SW 1271 (cell line): Measurements from ENCODE around the gene ROR1.
"Not testable (repeated sequence)": the region's sequence is repeated elsewhere in the genome, so short reads cannot be mapped to it uniquely, and the experiment has no call there.

Experiments
- DNase-seq, 2 experiments: peaks; one replicate each; lab custom pipeline; 2025; lab: John Stamatoyannopoulos, UW

Gene ROR1

DNA sequence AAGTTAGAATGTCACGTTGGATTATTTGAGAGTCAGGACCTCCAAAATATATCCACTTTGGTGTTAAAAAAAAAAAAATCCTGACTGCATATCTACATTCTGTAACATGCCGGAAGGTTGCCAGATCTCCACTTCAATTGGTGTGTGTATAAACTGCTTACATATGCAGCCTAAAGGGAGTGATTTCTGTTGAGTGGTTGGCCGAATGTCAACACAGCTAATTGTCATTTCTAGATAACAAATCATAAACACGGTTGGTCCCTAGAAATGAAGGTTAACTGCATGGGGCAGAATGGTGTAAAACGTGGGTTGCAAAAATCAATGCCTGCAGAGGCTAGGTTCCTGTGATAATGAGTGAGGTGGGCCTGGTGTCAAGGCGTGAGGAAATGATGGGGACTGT, 15.0 kb upstream of the ROR1 start:
- DNase-seq = no peak

DNA sequence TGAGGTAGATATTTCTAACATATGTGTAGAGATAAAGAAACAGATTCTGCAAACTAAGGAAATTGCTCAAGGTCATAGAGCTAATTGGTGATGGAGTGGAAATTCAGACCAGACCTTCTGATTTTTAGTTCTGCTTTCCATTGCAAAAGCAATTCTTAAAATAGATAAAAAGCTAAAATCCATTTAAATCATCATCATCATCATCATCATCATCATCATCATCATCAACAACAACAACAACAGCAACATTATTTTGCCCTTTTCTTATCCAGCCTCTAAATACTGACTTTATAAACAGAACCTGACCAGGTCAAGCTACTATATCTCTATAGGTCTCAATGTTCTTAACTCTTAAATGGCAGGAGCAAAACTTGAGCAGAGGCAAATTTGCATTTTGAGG, 14.0 kb upstream of the ROR1 start:
- no peak for DNase-seq

DNA sequence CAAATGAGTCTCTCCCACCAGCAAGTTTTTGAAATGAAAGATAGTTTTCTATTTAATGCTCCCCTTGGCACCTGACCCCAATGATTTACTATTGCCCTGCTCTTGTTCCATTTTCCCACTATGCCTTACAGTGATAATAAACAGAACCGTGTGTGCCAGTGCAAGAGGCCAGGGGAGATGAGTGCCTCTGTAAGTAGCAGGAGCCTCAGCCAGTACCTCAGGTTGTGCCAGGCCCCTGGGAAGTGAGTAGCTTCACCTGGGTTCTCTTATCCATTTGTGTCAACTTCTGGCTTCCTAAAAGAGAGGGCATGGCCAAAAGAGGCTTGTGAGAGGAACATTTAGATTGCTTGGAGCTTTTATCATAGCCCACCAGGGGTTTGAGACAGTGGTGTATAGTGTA, 3.4 kb upstream of the ROR1 start:
- no peak for DNase-seq

DNA sequence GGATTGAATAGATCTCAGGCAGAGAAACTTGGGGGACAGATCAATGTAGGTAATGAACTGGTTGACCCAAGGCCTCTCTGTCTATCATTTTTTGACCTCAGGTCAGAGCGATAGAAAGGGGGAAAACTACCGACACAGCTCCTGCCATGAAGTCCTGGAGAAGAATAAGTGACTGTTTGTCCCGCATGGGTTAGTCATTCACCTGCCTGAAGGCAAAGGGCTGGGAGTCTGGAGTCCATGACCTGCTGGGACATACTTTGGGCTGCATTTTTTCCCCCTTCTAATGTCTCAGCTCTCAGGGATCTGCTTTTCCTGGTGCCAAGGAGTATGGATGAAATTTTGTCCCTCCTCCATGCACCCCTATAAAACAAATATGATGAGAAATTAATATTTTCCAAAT, 1.6 kb upstream of the ROR1 start:
- DNase-seq = no peak

DNA sequence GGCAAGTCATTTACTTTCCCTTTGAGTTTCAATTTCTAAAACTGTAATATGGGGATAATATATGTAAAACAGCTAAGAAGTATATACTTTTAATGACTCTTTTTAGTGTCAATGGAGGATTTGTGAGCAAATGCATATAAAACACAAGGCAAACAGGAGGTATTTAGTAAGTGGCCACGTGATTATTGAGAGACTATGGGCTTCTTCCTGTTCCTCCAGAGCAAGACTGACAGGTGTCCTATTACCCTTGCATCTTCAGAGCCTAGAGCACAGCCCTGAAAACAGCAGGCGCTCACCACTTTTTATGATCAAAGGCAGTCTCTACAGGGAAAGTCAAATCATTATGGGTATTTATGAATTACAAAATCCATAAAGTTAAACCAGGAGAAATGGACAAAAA, 941 bp upstream of the ROR1 start:
- DNase-seq = no peak

DNA sequence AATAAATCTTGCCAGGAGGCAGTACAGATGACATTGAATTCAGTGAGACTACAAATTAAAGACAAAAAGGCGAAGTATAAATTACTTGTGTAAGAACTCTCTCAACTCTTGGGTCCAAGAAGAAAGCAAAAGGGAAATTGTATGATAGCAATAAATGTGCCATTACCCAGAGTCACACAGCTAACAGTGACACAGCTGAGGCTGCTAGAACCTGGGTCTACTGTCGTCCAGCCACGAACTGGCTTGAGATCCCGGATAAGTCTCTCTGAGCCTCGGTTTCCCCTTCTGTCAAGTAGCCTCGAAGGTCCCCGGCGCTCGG, 362 bp upstream of the ROR1 start:
- DNase-seq = no peak

DNA sequence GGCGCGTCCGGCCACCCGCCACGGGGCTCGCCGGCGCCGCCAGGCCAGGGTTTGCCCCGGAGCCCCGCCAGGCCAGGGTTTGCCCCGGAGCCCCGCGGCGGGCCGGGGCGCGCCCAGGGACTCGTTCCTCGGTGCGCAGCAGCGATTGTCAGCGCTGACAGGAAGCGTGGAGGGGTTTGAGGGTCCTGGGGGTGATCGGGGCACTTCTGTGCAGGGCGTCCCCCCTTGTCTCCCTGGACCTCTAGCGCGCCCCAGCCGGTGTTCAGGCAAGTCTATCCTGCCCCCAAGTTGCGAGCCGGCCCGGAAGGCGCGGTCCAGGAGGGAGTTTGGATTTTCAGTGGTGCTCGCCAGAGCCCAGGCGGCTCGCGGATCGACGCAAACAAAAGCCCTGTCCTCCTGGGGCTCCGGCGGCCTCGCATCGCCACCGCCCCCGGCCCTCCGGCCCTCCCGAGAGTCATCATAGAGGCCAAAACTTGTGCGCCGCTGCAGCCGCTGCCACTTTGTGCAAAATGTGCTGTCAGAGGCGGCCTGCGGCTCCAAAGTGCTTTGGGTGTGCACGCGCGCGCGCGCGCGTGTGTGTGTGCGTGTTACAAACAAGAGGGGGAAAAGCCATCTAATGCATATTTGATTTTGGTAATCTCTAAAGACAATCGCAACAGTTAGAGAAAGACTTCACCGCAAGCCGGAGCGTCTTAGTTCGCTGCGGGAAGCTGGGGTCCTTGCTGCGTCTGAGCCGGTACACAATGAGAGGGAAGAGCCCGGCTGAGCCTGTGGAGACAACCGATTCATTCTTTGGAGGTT, 1.0 kb downstream of the ROR1 start:
- DNase-seq = no peak

DNA sequence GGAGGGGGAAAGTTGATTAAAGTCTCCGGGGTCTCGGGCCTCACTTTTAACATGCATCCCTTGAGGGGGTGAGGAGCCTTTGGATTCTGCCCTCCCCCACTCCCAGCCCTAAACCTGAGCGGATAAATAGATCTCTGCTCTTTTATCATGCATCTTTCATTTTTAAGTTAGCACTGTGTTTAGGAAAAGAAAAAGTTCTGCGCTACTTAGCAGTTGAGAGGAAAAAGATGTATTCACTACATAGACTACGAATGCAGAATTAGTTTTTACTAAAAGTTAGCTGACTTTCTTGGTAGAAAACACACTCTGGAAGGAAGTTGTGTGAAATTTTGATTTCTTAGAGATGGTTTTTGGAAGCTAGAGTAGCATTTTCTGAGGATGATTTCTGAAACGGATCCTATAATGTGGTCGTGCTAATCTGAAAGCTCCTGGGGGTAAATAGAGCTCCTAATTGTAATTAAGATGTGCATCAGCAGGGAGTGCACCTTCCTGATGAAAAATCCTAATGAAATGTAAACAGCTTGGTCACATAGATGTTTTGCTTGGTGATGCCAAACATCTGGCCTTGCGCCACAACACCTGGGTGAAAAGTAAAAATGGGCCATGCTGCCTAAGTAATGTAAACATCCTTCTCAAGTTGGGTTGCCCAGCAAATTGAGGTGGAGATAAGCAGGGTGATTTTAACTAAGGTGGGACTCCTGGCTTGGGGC, 1.8 kb downstream of the ROR1 start:
- no peak for DNase-seq

DNA sequence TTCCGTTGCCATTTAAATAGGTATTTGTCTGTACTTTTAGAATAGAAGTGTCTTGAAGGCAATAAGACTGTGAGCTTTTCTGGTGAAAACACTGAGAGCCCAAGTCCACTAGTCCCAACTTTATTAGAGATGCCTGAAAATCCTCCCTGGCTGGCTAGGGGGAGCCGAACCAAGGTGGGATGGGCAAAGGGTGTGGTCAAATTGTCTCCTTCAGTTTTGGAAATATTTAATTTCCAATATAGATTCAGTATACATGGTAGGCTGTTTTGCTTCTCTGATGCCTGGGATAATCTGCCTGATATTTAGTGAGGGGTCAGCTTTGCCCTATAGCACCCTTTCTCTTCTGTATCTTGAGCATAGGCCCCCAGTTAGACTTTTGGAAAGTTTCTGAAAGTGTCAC, 3.5 kb downstream of the ROR1 start:
- peak in 1 of 2 experiments; percentile 7 for DNase-seq

DNA sequence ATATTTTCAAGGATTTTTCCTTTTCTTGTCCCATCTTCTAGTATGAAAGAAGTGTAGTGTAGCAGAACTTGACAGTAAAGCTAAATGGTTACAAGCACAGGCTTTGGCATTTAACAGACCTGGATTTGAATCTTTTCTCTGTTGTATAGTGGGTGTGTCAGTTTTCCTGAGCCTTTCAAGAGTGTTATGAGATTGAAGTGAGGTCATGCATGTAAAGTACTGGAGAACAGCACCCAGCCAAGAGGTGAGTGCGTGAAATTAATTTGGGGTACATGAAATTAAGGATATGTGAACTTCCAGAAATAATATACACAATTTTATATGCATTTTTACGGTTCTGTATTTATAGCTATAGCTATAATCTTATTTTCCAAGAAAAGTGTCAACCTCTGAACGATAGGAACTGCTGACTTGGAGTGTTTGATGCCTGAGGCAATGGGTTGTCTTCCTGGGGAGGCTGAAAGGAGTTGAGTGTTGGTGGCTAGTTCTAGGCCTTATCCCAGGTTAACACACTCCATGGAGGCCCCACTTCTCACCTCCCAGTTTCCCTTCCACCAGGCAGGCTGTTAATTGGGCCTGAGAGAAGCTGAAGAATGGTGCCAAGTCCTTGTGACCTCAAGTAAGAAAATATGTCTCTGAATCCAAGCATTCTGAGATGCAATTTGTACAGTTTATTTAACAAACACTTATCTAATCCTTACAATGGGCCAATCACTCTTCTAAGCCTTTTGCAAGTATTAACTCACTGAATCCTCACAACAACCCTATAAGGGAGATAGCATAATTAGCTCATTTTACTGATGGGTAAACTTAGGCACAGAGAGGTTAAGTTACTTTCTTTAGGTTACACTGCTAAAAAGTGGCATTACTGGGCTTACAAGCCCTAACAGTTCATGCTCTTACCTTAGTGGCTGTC, 4.4 kb downstream of the ROR1 start:
- no peak for DNase-seq

DNA sequence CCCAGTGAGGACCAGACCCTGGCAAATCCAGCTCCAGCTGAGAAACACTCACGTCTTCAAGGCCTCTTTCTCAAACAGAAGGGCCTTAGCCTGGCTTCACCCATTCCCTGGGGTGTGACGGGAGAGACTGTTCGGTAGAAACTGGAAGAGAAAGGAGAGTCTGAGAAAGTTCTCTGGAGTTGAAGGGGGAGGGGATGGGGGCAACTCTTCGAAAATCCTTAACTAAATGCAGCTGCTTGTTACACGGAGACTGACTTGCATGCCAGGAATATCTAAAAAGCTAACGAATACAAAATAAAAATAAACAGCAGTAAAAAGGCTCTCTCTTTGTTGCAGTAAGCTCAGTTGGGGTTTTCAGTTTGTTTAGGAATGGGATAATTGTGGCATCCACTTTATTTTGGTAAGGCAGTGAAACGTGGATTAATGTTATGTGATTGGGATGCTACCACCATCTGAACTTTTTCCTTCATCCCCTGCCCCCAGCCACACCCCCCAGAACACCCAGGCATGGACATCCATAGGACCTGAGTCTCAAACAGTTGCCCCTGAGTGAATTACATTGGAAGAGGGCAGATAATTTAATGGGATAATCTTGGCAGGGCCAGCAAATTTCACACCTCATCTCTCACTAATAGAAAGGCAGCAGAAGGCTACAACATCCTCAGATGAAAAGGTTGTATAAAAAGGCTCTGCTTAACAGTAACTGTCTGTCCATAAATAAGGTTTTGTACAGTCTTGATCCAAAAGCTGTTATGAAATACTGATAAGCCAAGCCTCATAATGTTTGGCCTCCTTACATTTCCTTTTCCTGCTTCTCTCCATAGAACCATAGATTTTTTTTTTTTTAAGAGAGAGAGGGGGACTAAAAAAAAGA, 5.8 kb downstream of the ROR1 start:
- no peak for DNase-seq

DNA sequence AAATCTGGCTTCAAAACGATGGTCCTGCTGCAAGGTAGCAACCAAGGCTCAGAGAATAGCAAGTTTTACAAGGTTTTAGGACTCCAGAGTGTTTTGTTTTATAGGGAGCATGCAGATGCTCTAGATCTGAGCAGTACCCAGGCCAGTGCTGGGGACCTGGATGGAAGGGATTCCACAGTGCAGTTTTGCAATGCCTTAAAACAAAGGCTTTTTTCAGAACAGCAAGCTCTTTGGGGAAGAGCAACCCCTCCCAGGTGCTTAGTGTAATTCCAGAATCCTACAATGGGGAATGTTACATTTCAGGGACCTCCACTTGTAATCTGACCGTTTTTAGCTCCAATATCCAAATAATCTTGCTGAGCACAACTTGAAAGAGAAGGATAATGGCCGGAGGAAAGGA, 6.7 kb downstream of the ROR1 start:
- DNase-seq = no peak

DNA sequence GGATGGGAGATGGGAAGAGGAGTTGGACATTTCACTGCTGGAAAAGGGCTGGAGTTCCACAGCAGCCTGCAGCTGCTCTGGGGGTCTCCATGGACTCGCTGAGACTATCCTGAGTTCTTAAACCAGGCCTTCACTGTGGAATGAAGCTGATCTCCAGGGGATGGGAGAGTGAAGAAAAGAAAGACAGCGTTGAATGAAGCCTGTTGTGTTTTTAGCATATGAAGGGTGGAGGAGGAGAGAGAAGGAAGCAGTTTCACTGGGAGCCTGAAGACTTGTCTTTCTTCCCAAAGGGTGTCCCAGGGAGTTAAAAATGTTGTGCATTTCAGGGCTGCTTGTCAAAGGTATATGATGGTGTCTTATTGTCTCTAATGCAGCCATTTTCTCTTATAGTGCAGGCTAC, 9.2 kb downstream of the ROR1 start:
- no peak for DNase-seq

DNA sequence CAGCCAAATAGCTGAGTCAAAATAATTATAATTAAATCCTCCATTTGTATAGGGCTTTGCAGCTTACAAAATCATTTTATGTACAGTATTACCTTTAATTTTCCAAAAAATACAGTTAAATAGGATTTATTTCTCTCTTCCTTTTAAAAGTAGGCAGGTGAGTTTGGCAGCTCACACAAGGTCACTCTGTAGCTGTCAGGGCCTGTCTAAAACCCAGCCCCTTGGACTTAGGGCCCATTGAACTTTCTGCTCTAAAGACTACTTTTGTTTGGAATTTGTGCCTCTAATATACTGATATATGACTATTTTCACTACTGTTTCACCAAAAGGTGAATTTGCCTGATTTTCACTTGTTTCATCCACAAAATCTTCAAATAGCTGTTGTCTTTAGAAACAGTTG, 10.3 kb downstream of the ROR1 start:
- no peak for DNase-seq

DNA sequence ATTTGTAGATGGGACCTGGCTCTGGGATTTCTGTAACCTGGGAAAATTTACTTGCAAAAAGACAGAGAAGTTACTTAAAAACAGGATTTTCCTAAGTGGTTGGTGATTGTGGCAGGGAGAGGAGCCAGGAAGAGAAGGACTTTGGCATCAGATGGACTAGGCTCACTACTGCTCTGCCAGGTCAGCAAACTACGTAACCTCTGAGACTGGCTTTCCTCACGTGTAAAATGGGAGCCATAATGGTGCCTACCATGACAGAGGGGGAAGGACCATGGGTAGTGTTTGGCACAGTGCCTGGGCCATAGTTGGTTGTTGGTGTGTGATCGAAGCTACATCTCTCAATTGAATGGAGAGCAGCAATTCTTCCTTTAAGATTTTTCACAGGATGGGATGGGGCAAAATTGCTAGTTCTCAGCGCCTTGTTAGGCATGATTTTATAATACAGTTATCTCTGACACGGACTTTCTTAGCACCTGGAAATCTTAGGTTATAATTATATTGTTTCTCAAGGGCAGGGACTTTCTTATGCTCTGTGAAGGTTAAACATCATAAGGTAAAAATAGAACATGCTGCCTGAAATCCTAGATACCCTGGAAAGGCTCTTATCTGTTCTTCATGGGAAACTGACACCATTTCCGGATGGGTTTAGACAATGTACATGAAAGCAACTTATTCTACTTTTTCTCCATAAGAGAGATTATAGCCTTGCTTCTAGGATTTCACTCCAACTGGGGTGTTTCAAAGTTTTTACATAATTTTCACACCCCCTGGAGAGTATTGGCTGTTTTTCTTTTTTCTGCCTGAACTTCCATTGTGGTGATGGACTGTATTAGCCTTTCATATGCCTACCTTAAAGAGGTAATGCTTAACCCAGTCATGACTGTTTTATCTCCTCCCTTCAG, 10.9 kb downstream of the ROR1 start:
- no peak for DNase-seq

DNA sequence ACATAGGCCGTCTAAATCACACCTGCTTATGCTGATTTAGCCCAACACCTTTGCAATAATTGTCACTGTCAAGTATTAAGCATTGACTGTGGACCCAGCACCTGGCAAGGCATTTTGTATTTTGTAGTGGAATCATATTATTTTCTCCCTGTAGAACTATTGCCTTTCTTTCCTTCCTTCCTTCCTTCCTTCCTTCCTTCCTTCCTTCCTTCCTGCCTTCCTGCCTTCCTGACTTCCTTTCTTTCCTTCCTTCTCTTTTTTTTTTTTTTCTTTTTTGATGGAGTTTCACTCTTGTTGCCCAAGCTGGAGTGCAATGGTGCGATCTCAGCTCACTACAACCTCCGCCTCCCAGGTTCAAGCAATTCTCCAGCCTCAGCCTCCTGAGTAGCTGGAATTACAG, 13.5 kb downstream of the ROR1 start:
- not testable (repeated sequence) for DNase-seq

DNA sequence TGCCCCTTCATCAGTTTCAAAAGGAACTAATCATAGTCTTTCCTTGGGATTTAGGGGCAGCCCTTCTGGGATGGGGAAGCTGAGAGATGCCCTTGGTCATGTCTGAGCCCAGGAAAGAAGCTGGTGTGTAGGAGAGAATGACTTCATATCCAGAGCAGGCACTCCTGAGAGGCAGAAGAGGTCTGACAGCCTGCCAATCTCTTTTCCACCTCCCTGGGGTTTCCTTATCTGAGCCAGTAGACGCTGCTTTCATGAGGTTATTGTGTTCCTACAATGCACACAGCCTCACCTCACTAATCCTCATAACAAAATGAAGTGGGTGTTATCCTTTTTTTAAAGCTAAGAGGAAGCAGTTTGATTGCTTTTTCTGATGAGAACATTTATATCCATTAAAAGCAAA, 14.1 kb downstream of the ROR1 start:
- DNase-seq = no peak

DNA sequence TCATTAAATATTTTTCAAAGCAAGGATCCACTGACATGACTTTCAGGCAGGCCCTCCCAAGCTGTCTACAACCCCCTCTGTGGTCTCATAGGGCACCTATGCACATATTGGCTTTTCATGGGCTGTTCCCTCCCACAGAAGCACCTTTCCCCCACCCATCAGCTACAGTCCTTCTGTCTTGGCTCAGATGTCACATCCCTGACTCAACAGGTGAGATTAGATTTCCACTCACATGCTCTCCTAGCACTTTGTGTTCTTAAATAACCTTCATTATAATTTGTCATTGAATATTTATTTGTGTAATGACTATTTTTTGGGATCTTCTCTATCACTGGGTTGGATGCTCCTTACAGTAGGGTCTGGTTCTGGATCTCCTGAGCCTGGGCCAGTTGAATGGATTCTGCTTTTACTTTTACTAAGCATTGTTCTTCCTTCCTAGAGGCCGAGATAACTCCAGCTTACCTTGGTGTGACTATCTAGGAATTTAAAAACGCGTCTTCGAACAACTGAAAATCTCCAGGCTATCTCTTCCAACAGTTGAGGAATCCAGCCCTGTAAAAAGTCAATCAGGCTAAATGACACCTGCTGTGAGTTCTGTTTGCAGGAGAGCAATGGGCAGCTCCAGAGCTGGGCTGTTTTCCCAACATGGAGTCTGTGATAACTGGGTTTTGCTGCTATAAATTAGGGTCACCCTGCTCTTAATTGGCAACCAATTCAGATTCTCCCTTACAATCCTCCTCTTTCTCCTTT, 16.2 kb downstream of the ROR1 start:
- no peak for DNase-seq

DNA sequence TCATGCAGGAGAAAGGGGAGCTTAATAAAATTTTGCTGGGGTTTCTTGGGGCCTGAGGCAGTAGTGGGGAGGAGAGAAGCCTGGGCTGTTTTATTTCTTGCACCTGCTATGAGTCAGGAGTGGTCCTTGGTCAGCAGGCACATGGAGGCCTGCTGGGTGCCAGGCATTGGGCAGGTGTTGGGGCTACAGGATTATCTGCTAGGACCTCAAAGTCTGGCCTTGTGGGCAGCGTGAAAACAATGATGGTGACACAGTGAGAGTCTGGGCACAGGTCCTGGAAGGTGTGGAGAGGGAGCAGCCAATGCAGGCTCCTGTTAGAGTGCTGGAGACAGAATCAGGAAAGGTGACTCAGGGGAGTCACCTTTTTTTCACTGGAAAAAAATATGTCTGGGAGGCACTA, 17.2 kb downstream of the ROR1 start:
- no peak for DNase-seq

DNA sequence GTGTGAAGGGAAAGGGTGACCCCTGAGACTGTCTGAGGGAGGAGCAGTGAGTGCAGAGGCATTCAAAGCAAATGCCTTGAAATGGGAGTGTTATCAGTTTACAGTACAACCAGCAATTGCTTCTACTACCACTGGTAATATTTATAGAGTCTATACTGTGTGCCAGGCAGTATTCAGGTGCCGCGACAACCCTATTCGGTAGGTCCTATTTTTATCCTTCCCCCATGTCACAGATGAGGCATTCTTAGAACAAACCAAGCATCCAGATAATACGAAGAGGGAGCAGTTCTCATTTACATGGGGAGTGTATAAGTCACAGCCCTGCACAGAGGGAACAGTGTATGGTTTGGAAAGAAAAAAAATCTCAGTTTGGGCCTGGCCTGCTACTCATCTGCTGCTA, 18.3 kb downstream of the ROR1 start:
- no peak for DNase-seq
